Common myeloid progenitor, CD34-positive (primary cell): ENCODE measurements around the gene GSN.

Experiments
- CTCF ChIA-PET: fragments of 350-600 bp; sonication (Branson Sonifier 250); formaldehyde crosslinking; loops from one replicate; lab custom pipeline; 2021; ENCODE audit warnings: antibody characterized with exemption; lab: Charles Lee
- POLR2A ChIA-PET: fragments of 350-600 bp; sonication (Branson Sonifier 250); formaldehyde crosslinking; loops from one replicate; lab custom pipeline; 2021; ENCODE audit warnings: antibody characterized with exemption; lab: Charles Lee
- DNase-seq, 3 donors: peaks; one replicate each; pipeline versions ENCODE4 v3.0.0 to v3.0.0-alpha.2; 2013
- H3K27ac ChIP-seq, 2 experiments: 1 replicate in 1 of 2; 2 replicates in 1 of 2; pipeline ENCODE4 v1.7.0; 2013; ENCODE audit warnings: inconsistent platforms in 2 of 2, low read length in 2 of 2, mild to moderate bottlenecking in 2 of 2, low read depth in 1 of 2, moderate library complexity in 1 of 2; ENCODE audit not compliant: severe bottlenecking in 2 of 2, insufficient read depth in 1 of 2, poor library complexity in 1 of 2
- H3K27me3 ChIP-seq, 5 experiments: replicated peaks in 2 of 5; 1 replicate in 3 of 5; 2 replicates in 2 of 5; pipeline versions ENCODE4 v1.6.1 to v1.7.0; 2013; ENCODE audit warnings: low read length in 4 of 5, mild to moderate bottlenecking in 2 of 5, moderate library complexity in 2 of 5, inconsistent platforms in 1 of 5; ENCODE audit not compliant: insufficient read depth in 5 of 5, control insufficient read depth in 4 of 5
- H3K36me3 ChIP-seq, 4 experiments: 1 replicate in 2 of 4; 2 replicates in 2 of 4; pipeline versions ENCODE4 v1.6.1 to v1.7.0; 2013; ENCODE audit warnings: low read length in 3 of 4, control low read depth in 1 of 4, mild to moderate bottlenecking in 1 of 4; ENCODE audit not compliant: control insufficient read depth in 4 of 4, insufficient read depth in 4 of 4
- H3K4me1 ChIP-seq, 4 experiments: 1 replicate in 3 of 4; 2 replicates in 1 of 4; pipeline versions ENCODE4 v1.6.1 to v1.7.1; 2013; ENCODE audit warnings: low read length in 3 of 4, mild to moderate bottlenecking in 3 of 4, control low read depth in 1 of 4, inconsistent platforms in 1 of 4, moderate library complexity in 1 of 4; ENCODE audit not compliant: control insufficient read depth in 4 of 4, insufficient read depth in 4 of 4; ENCODE audit errors: control extremely low read depth in 1 of 4
- H3K4me3 ChIP-seq, 7 experiments: 1 replicate in 4 of 7; 2 replicates in 3 of 7; pipeline versions ENCODE4 v1.5.1 to v1.7.0; 2013; ENCODE audit warnings: mild to moderate bottlenecking in 7 of 7, low read length in 6 of 7, moderate library complexity in 6 of 7, inconsistent platforms in 2 of 7, low read depth in 2 of 7, control low read depth in 1 of 7; ENCODE audit not compliant: insufficient read depth in 4 of 7, control insufficient read depth in 1 of 7; ENCODE audit errors: extremely low read depth in 1 of 7
- H3K9me3 ChIP-seq, 5 experiments: 1 replicate in 4 of 5; 2 replicates in 1 of 5; pipeline versions ENCODE4 v1.6.1 to v1.7.1; 2013; ENCODE audit warnings: low read length in 4 of 5, mild to moderate bottlenecking in 2 of 5, inconsistent platforms in 1 of 5, low read depth in 1 of 5, moderate library complexity in 1 of 5; ENCODE audit not compliant: control insufficient read depth in 4 of 5, insufficient read depth in 2 of 5; ENCODE audit errors: control extremely low read depth in 1 of 5
- WGBS: methylation state at CpG from one replicate; pipeline ENCODE4 v1.1.5; 2013; ENCODE audit not compliant: insufficient coverage; 5-methylcytosine and 5-hydroxymethylcytosine counted together

The GSN gene

GRCh38 chr9:121322037-121322736, 54.2 kb downstream of the GSN start:
- whole genome bisulfite sequencing, result 6% methylated on average over 2 of the region's 5 CpGs
- Histone ChIP-seq H3K4me3 (no peak overlapping the region), H3K36me3 (peaks cover 5 to 58% (median 42%) of the 10 kb centered on the region in 4 experiments), H3K9me3 (no peaks in the 10 kb centered on the region), H3K27me3 (no peaks in the 10 kb centered on the region), H3K27ac (no peak overlapping the region), H3K4me1 (peaks cover 0 to 18% (median 12%) of the 10 kb centered on the region in 4 experiments)
- POLR2A ChIA-PET, result no interaction called here
- CTCF ChIA-PET, result interaction anchor here (1.5 to 10.8 kb wide), 4 partner anchors 55 to 108 kb away, joined by 5 to 236 read pairs (median 138); no protein-coding TSS in a partner anchor
- DNase-seq, result peak in 2 of 3 donors; percentile 58 to 64

- Histone ChIP-seq H3K36me3 (peaks cover 5 to 55% (median 42%) of the 10 kb centered on the region in 4 experiments), H3K9me3 (no peaks in the 10 kb centered on the region), H3K27ac (no peak overlapping the region), H3K4me1 (peaks cover 0 to 18% (median 12%) of the 10 kb centered on the region in 4 experiments), H3K4me3 (no peak overlapping the region), H3K27me3 (no peaks in the 10 kb centered on the region)
- no peak for DNase-seq
- ChIA-PET POLR2A (no interaction called here), CTCF (interaction anchor here (2.0 to 10.8 kb wide), 3 partner anchors 54 to 80 kb away, joined by 7 to 236 read pairs (median 158); no protein-coding TSS in a partner anchor)
- WGBS, result 96% methylated on average over 5 of the region's 10 CpGs
Observed at GRCh38 chr9:121322737-121323448, 54.9 kb downstream of the GSN start.

GRCh38 chr9:121323449-121324151, 55.6 kb downstream of the GSN start:
- WGBS, result 99% methylated on average over 8 of the region's 10 CpGs

GRCh38 chr9:121324316-121324715, 56.4 kb downstream of the GSN start:
- Histone ChIP-seq H3K36me3 (peaks cover 5 to 54% (median 47%) of the 10 kb centered on the region in 4 experiments), H3K4me3 (no peak overlapping the region), H3K4me1 (peaks cover 0 to 17% (median 11%) of the 10 kb centered on the region in 4 experiments), H3K9me3 (no peaks in the 10 kb centered on the region), H3K27ac (no peak overlapping the region), H3K27me3 (no peaks in the 10 kb centered on the region)
- DNase-seq, result no peak
- ChIA-PET CTCF (interaction anchor here (1.4 to 2.0 kb wide), 2 partner anchors 69 to 75 kb away, joined by 5 to 7 read pairs; no protein-coding TSS in a partner anchor), POLR2A (no interaction called here)
- WGBS, result 97% methylated on average over 4 of the region's 5 CpGs

More at GRCh38 chr9:121323449-121324151, 55.6 kb downstream of the GSN start:
- peaks cover 5 to 55% (median 46%) of the 10 kb centered on the region in 4 experiments for H3K36me3 ChIP-seq
- H3K4me3 ChIP-seq, result no peak overlapping the region
- H3K27me3 ChIP-seq, result no peaks in the 10 kb centered on the region
- H3K27ac ChIP-seq, result no peak overlapping the region
- no peak for DNase-seq
- ChIA-PET POLR2A (no interaction called here), CTCF (interaction anchor here (1.4 to 10.8 kb wide), 3 partner anchors 70 to 79 kb away, joined by 5 to 236 read pairs (median 7); no protein-coding TSS in a partner anchor)
- H3K9me3 ChIP-seq, result no peaks in the 10 kb centered on the region
- H3K4me1 ChIP-seq, result peaks cover 0 to 18% (median 12%) of the 10 kb centered on the region in 4 experiments

GRCh38 chr9:121324755-121325154, 56.8 kb downstream of the GSN start:
- WGBS, result 100% methylated on average over 2 of the region's 2 CpGs
- H3K36me3 ChIP-seq, result peaks cover 5 to 59% (median 50%) of the 10 kb centered on the region in 4 experiments
- peaks cover 0 to 17% (median 11%) of the 10 kb centered on the region in 4 experiments for H3K4me1 ChIP-seq
- H3K27ac ChIP-seq, result no peak overlapping the region
- no peak for DNase-seq
- H3K27me3 ChIP-seq, result no peaks in the 10 kb centered on the region
- CTCF ChIA-PET, result interaction anchor here (1.4 to 2.0 kb wide), 2 partner anchors 69 to 75 kb away, joined by 5 to 7 read pairs; no protein-coding TSS in a partner anchor
- no peaks in the 10 kb centered on the region for H3K9me3 ChIP-seq
- H3K4me3 ChIP-seq, result no peak overlapping the region
- POLR2A ChIA-PET, result no interaction called here

- CTCF ChIA-PET, result interaction anchor here (0.7 kb wide), 1 partner anchor 73 kb away, joined by 3 read pairs; no protein-coding TSS in a partner anchor
- Histone ChIP-seq H3K36me3 (peaks cover 5 to 65% (median 54%) of the 10 kb centered on the region in 4 experiments), H3K4me3 (no peak overlapping the region), H3K4me1 (peaks cover 0 to 16% (median 11%) of the 10 kb centered on the region in 4 experiments), H3K27me3 (no peaks in the 10 kb centered on the region), H3K27ac (no peak overlapping the region), H3K9me3 (no peaks in the 10 kb centered on the region)
- WGBS, result 90% methylated on average over 7 of the region's 7 CpGs
- POLR2A ChIA-PET, result no interaction called here
- no peak for DNase-seq
Observed at GRCh38 chr9:121325387-121325786, 57.4 kb downstream of the GSN start.
